Measurements from ENCODE around the gene SIN3A.

- TF ChIP-seq CTCF (conservative IDR thresholded peaks at IDR 0.05; ENCODE audit: low read depth in 2 of 2) (no peak), ZNF114 (CRISPR knock-in tag; IDR thresholded peaks at IDR 0.05) (no peak), EZH2phosphoT487 (IDR thresholded peaks at IDR 0.05; ENCODE audit: unreplicated experiment) (no peak), CREB1 (CRISPR knock-in tag; IDR thresholded peaks at IDR 0.05; ENCODE audit: low read depth) (no peak), EZH2 (IDR thresholded peaks at IDR 0.05; ENCODE audit: low read depth, unreplicated experiment) (no peak)
Measured at GRCh38 chr15:75455424-75455981, 4.0 kb upstream of the SIN3A start.

Measured in GM23338 (cell line).